DMS153 treated with DMSO at 0.1 percent for 48 hours (cell line): Measurements from ENCODE around the gene PARD3.
"Not testable (repeated sequence)": the region's sequence is repeated elsewhere in the genome, so short reads cannot be mapped to it uniquely, and the experiment has no call there.

Experiments
- DNase-seq: peaks from one replicate; lab custom pipeline; 2025; ENCODE audit not compliant: unreplicated experiment; lab: John Stamatoyannopoulos, UW

Gene PARD3

DNA sequence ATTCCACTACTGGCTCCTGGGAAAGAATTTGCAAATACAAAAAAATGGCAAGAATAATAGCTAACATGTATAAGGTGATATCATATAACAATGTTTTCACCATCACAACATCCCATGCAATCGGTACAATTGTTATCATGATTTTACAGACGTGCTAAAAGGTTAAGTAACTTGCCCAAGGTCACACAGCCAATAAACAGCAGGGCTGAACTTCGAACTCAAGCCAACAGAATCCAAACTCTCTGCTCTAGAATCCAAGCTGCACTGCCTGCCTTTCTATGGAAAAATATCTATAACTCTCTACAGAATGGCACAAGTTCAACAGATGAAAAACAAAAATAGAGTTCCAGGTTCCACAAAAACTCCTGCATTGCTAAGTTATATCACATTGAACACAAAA is 160.9 kb downstream of the PARD3 start:
- no peak for DNase-seq

DNA sequence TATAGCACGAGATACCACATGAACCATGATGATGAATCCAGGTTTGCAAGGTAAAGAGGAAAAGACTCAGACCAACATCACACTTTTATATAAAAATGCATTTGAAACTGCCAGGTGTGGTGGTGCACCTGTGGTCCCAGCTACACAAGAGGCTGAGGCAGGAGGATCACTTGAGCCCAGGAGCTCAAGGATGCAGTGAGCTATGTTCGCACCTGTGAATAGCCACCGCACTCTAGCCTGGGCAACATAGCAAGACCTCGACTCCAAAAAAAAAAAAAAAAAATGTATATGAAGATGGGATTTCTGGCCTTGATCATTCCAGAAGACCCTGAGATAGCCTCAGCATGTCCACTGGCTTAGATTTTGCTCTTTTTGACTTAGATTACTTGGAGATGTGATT is 161.6 kb downstream of the PARD3 start:
- DNase-seq = no peak

DNA sequence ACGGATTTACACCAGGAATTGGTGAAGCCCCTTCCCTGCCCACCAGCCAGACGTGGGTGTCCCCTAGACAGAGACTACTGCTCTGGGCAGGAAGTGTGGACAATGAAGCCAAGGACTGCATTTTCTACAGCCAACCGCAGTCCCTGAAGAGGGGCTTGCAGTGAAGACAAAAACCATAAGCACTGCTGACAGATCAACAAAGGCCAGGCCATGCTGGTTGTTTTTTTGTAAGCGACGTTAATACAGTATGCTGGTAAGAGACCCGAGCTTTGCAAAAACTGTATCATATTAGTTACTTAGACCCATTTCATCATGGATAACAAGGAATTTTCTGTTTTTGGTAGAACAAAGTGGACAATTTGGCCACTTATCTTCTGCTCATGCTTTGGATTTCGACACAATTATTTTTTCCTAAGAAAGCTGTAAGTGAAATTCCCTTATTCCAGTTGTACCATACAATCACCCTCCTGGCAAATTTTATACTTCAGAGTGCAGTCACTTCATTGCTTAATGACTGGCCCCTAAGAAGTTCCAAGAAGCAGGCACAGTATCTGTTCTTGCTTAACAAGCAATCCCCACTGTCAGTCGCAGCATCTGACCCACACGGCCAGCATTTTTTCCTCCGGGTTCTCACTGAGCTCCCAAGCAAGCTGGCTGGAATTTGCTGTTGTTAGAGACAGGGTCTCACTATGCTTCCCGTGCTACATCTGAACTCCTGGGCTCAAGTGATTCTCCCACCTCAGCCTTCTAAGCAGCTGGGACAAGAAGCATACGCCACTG is 163.5 kb downstream of the PARD3 start:
- DNase-seq = no peak

DNA sequence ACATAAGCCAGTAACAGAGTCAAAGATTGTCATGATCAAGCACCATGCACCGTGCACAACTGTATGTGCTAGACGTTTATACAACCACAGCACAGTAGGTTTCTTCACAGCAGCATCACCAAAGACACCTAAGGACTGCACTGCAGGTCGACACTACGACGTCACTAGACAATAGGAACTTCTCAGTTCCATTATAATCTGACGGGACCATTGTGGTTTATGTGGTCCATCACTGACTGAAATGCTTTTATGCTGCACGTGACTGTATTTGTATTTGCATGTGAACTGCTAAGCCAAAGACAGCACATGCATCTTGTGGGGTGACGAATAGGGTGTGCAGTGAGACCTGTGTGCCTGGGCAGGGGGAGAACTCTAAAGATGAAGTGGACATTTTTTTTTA is 164.9 kb downstream of the PARD3 start:
- no peak for DNase-seq

DNA sequence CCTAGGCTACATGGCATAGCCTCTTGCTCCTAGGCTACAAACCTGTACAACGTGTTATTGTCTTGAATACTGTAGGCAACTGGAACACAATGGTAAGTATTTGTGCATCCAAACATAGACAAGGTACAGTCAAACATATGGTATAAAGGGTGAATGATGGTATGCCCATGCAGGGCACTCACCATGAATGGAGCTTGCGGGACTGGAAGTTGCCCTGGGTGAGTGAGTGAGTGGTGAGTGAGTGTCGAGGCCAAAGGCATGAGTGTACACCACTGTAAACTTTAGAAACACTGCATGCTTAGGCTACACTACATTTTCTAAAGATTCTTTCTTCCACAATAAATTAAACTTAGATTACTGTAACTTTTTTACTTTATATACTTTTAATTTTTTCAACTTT is 165.7 kb downstream of the PARD3 start:
- no peak for DNase-seq

DNA sequence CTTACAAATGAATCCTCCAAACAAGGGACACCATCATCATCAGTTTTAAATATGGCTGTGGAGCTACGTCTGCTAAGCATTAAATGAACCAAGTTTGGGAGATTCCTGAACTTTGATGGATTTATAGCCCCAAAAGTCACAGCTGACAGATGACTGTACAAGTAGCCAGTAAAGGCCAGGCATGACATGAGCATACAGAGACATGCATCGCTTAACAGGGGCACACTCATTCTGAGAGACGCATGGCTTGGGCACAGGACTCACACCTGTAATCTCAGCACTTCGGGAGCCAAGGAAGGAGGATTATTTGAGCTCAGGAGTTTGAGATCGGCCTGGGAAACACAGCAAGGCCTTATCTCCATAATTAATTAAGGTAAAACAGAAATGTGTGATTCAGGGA is 166.2 kb downstream of the PARD3 start:
- DNase-seq = no peak

DNA sequence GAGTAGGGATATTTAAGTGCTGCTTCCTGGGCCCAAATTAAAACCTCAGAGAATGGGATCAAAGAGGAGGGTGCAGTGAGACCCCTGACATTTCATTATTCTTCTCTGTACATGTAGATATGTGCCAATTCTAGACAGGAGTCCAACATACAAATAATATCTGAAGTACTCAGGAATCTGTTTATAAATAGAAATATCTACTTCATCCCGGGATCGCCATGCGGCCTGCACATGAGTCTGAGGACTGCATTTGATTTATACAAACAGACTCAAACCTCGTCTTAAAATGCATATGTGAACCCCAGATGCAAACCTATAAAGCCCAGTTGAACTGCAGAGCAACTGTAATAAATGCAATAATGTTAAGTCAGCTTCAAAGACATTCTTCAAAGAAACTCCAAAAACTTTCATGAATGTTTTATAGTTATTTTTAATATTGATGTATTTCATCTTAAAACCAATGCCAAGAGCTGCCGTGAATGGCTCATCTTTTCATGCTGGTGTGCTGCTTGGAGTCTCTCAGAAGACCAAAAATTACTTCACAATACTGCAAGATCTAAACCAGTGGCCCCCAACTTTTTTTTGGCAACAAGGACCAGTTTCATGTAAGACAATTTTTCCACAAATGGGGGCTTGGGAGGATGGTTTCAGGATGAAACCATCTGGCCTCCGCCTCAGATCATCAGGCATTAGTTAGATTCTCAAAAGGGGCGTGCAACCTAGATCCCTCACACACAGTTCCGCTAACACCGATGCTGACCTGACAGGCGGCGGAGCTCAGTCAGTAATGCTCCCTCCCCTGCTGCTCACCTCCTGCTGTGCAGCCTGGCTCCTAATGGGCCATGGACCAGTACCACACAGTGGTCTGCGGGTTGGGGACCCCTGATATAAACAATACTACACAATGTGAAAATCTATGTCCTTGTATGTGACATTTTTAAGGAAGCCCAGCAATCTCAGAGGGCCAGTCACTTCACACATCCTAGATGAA is 166.9 kb downstream of the PARD3 start:
- DNase-seq = no peak

DNA sequence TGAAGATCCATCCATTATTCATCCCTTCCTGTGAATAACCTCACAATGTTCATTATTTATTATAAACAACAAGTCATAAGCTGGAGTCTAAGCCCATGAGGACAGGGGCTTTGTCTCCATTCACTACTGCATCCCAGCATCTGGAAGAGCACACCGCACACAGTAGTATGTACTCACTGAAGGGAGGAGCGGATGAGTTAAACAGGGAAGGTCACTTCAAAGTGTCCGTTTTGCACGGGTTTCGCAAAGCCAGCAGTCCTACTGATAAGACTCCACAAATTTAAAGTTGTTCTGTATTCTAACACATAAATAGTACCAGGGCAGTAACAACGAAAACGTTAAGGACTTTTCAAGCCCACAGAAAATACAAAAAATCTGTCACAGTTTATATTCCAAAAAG is 167.9 kb downstream of the PARD3 start:
- DNase-seq = no peak

DNA sequence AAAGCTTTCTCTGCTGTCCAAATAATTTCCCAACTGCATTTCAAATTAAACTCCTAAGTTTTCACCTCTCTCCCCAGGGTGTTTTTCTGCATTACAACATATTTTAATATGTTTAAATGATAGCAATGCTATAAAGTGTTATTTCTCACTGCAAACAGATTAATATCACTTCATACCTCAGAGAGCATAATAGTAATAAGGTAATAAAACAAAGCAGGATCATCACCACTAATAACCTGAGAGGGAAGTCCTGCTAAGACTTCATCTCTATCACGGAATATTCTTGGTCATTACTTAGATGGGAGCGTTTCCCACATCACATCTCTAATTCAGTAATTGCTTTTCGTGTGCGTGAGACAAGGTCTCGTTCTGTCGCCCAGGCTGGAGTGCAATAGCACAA is 168.8 kb downstream of the PARD3 start:
- DNase-seq = no peak

DNA sequence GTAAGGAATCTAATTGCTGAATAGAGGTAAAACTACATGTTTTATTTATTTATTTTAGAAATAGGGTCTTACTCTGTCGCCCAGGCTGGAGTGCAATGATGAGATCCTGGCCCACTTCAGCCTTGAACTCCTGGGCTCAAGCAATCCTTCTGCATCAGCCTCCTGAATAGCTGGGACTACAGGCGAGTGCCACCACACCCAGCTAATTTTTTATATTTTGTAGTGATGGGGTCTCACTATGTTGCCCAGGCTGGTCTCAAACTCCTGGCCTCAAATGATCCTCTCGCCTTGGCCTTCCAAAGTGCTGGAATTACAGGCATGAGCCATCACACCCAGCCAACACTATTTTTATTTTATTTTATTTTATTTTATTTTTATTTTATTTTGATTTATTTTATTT is 170.3 kb downstream of the PARD3 start:
- not testable (repeated sequence) for DNase-seq

DNA sequence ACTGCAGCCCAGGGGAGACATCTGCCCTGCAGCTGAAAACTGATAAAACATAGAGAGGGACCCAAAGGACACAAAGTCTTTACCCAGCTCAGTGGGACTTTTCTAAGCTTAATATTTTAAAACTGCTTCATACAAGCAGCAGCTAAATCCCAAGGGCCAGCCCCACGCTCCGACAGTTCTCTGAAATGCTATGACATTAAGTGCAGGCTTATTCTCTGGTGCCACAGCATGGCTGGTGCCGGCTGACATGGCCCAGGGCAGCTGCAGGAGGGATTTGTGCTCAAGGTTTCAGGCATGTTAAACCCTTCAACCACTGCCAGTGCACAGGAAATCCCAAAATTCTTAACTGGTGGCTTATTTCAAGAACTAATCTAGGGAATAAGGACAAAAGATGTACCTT is 170.9 kb downstream of the PARD3 start:
- DNase-seq = no peak

DNA sequence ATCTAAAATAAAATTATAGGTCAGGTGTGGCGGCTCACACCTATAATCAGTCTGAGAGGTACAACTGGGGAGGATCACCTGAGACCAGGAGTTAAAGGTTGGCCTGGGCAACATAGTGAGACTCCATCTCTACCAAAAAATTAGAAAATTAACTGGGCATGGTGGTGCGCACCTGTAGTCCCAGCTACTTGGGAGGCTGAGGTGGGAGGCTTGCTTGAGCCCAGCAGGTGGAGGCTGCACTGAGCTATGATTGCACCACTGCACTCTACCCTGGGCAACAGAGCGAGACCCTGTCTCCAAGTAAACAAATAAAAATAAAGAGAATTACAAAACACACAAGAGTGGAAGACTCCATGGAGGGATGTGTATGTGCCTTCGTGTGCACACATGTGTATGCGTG is 171.5 kb downstream of the PARD3 start:
- no peak for DNase-seq

DNA sequence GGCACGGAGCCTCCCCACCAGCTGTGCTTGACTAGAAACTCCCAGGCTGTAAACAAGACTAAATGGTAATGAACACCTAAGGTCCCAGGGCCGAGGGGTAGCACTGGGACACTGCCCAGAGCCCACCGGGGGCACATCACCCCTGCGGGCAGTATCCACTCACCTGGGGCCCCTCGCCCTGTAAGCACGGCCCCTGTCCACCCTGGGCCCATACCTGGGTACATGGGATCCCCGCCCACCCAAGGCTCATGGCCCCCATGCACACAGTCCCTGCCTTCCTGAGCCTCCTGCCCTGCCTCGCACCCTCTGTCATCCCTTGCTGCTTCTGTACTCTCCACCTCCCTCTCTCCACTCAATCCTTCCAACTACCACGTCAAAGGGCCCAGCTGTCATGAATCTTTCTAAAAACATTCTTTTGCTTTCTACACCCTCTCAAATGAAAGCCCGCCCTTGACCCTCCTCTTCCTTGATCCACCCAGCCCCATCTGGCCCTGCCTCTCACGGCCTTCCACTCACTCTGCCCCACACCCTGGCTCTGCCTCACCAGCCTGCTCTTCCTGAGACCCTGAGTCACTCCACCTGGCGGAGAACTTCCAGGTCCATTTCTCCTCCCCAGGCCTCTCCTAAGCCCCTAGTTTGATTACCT is 173.1 kb downstream of the PARD3 start:
- no peak for DNase-seq

DNA sequence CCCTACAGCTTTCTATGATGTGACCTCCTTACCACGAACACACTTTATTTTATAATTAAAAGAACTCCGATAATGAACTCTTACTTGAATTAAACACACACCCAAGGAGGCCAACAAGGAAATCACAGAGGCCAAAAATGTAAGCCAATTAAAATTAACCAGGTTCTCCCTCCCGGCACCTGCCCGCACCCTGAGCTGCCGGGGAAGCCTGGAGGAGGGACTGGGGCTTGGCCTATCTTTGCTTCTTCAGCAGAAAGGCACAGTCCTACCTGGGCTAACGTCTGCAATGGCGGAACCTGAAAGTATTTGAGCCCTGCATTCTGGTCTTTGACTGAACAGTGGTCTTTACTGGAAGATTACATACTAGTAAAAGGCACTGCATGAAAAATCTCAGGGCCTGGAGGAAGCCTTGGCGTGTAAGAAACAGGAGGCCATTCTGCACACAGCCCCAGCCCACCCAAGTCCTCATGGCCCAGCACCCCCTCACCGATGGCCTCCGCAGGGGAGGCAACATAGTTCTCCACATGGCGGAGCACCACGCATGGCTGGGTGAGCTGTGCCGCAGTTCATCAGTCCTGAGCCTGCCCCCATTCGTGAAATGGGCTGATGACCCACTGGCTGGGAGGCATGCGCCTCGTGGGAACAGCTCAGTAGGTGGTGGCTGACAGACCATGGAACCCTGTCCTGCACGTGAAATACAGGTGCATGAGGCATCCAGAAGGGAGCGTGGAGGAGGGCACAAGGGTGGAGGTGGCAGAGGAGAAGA is 173.8 kb downstream of the PARD3 start:
- DNase-seq = no peak

DNA sequence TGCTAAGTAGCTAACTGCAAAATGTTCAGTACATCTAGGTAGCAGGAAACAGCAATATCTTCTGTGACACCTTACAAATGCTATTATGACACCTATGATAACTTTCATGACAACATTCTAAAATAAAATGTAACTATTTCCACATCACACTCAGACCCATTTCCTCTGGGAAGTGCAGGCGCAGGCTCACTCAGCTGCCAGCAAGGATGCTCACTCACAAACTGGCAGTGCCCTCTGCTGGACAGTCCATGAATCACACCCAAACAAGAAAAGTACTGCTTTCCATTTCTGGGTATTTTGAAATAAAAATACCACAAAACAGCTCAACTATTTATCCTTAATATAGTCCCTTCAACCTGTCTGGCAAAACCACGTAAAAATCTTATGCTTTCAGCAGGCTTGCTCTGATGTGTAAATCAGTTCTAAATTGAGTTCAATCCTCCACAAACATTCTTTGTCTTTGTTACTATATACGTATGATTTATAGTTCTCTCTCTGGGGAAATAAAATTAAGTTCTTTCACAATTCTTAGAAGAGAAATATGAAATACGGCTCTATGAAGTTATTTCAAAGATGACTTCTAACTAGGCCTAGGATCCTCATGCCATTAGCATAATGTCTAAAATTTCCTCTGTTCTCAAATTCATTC is 176.6 kb downstream of the PARD3 start:
- DNase-seq = peak; percentile 8

DNA sequence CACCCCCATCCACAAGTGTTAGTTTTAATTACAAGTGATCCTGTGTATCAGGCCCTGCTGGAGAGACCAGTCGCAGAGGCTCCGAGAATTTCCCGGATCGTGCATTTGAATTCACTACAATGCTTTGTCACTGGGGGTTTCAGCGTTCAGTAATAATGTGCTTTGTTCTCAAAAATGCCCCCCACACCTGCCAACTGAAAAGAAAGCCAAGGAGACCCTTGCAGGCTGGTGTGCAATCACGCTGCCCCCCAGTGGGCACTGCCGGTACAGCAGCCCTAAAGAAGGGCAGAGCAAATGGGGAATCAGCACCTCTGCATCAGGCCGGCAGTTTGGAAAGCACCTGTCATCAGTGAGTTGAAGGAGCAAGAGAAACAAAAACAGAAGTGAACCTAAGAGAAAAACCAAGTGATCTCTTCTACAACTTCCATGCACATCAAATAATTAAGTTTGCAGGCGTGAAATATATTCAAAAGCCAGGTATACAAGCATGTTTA is 177.6 kb downstream of the PARD3 start:
- DNase-seq = peak; percentile 3

DNA sequence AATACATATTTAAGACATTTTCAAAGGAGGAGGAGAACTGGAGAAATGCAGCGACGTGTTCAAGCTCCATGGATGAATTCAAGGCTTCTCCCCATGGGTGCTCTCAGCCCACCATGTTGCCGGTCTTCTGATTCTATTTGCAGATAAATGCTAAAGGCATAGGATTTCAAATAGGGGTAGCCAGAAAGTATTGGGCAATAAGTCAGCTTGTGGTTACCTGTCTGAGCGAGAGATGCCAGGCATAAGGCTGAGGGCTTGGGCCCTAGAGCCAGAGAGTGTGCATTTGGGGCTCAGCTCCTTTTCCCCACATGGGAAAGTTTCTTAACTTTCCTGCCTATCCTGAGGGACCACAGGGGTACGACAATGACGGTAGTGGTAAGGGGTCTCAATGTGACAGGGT is 180.0 kb downstream of the PARD3 start:
- no peak for DNase-seq

DNA sequence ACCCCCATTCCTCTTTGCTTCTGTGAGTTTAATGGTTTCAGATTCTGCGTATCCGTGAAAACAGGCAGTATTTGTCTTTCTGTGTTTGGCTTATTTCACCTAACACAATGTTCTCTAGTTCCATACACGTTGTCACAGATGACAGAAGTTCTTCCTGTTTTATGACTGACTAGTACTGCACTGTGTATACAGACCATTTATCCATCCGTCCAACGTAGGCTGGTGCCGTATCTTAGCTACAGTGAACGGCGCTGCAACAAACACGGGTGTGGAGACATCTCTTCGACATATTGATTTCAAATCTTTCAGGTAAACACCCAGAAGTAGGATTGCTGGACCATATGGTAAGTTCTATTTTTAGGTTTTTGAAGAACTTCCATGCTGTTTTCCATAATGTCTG is 181.7 kb downstream of the PARD3 start:
- no peak for DNase-seq

DNA sequence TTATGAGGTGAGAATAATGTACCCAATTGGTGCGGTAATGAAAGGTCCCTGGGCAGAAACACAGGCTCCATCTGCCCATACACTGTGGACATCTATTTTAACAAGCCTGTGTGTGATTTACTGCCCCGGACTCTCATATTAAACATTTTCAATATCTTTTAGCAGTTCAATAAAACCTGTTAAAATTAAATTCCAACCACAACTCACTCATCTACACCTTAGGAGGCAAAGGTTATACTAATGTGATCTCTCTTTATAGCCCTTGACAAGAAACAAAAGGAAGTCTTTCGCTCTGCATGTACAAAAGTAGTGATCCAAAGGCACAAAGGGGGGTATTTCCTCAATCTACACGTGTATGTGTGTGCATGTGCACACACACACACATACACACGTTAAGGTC is 186.0 kb downstream of the PARD3 start:
- no peak for DNase-seq

DNA sequence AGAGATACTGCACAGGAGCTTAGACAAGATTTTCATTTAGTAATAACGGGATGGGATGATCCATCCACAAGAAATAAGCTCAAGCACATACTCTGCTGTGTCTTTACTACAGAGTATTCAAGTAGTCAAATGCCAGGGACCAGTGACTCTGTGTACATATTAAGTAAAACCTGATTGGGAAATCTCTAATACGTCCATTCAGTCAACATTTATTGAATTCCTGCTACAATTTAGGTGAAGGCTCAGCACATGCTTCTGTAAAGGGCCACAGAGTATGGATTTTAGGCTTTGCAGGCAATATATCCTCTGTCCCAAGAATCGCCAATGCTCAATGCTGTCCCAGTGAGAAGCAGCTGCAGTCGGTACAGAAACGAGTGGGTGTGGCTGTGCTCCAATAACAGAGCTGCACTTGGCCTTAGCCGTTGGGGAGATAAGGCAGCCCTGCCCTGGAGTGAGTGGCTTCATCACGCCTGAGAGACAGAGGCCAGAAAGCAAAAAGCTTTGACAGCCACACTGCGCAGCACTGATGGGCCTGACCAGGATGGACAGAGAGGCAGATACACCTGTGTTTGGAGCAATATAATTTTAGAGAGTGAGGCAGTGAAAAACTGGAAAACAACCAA is 186.8 kb downstream of the PARD3 start:
- DNase-seq = no peak
